Measurements from ENCODE around the gene DCUN1D3.
"Not testable (repeated sequence)": the region's sequence is repeated elsewhere in the genome, so short reads cannot be mapped to it uniquely, and the experiment has no call there.

The DCUN1D3 gene, protein sequence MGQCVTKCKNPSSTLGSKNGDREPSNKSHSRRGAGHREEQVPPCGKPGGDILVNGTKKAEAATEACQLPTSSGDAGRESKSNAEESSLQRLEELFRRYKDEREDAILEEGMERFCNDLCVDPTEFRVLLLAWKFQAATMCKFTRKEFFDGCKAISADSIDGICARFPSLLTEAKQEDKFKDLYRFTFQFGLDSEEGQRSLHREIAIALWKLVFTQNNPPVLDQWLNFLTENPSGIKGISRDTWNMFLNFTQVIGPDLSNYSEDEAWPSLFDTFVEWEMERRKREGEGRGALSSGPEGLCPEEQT

GRCh38 chr16:20900299-20901067 is at the start of gene DCUN1D3, which contains the start of gene LYRM1:
DCUN1D3 (minus strand) TSS chr16:20900358; CDS start chr16:20862538, 37,820 bp downstream.
LYRM1 (plus strand) TSS chr16:20900771; CDS start chr16:20915556, 14,785 bp downstream.
- peak; percentile 79 to 83 for DNase-seq

- no peak for DNase-seq
Observed at GRCh38 chr16:20949660-20950059, 49.5 kb upstream of the DCUN1D3 start.

GRCh38 chr16:20948444-20948843 is 48.3 kb upstream of the DCUN1D3 start:
- no peak for DNase-seq

DNA sequence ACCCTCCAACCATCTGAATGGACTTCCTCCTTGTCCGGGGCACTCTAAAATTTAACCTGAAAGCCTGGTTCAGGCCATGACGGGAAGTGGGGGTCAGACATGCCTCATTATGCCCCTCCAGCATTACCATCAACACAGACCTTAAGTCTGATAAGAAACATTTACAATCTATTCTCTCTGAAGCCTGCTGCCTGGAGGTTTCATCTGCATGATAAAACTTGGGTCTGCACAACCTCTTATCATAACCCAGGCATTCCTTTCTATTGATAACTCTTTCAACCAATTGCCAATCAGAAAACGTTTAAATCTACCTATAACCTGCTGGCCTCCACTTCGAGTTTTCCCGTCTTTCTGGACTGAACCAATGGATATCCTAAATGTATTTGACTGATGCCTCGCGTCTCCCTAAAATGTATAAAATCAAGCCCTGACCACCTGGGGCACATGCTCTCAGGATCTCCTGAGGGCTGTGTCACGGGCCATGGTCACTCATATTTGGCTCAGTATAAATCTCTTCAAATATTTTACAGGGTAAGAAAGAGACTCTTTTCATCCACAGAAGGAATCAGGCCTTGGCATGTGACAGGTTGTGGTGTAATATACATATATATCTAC is 46.0 kb upstream of the DCUN1D3 start:
- DNase-seq: no peak

DNA sequence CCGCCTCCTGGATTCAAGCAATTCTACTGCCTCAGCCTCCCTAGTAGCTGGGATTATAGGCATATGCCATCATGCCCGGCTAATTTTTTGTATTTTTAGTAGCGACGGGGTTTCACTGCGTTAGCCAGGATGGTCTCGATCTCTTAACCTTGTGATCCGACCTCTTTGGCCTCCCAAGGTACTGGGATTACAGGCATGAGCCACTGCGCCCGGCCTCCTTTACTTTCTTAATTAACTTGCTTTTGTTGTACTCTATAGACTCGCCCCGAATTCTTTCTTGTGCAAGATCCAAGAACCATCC is 45.4 kb upstream of the DCUN1D3 start:
- DNase-seq: not testable (repeated sequence)

GRCh38 chr16:20944861-20945574 is 44.9 kb upstream of the DCUN1D3 start:
- DNase-seq: no peak

DNA sequence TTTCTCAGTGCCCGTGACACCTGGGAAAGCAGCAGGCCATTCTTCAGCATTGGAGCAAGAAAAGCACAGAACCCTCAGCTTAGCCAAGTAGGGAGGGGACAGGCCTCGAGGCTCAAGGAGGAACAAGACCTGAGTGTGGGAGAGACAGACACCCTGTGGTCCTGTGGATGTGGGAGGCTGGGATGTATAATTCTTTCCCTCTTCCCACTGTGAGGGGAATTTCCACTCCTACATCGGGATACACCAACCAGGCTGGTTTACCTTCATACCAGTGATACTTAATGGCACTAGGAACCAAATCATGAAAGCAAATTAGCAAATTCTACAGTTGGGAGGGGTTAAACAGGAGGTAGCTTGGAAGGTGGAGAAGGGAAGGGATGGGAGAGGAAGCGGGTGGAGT is 42.1 kb upstream of the DCUN1D3 start:
- DNase-seq: no peak

- no peak for DNase-seq
Observed at GRCh38 chr16:20941636-20941926, 41.4 kb upstream of the DCUN1D3 start.

- peak; percentile 30 to 35 for DNase-seq
Observed at GRCh38 chr16:20940871-20941635, 40.9 kb upstream of the DCUN1D3 start.

- DNase-seq: no peak
Observed at GRCh38 chr16:20939611-20940010, 39.5 kb upstream of the DCUN1D3 start.

GRCh38 chr16:20938426-20938825 is 38.3 kb upstream of the DCUN1D3 start:
- no peak for DNase-seq

- no peak for DNase-seq
Observed at GRCh38 chr16:20937736-20938135, 37.6 kb upstream of the DCUN1D3 start.

- no peak for DNase-seq
Observed at GRCh38 chr16:20933589-20933988, 33.4 kb upstream of the DCUN1D3 start.

DNA sequence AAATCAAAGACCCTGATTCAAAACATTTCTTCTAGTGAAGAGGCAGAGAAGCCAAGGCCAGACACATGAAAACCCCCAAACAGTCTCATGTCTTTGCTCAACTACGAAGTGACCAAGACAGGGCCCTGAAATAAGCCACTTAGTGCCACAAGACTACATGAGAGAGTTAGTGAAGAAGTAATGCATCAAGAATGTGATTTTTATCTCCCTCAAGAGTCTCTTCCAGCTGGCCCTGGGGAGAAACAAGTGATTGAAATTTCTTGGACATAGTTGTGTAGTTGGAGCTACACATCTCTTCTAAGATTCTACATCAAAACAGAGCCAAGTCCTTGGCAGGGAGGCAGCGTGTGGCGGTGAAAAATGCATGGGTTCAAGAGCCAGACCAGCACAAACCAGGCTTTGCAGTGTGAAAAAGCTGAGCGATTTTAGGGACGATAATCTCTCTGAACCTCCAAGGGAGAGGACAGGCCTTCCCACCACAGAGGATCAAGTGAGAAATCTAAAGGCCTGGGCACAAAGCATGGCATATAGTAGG is 31.0 kb upstream of the DCUN1D3 start:
- DNase-seq: no peak

GRCh38 chr16:20930365-20930690 is 30.2 kb upstream of the DCUN1D3 start:
- DNase-seq: no peak

- not testable (repeated sequence) for DNase-seq
Observed at GRCh38 chr16:20929676-20930364, 29.7 kb upstream of the DCUN1D3 start.

GRCh38 chr16:20928774-20929411 is 28.7 kb upstream of the DCUN1D3 start:
- no peak for DNase-seq

GRCh38 chr16:20925751-20926150 is 25.6 kb upstream of the DCUN1D3 start:
- DNase-seq: no peak

DNA sequence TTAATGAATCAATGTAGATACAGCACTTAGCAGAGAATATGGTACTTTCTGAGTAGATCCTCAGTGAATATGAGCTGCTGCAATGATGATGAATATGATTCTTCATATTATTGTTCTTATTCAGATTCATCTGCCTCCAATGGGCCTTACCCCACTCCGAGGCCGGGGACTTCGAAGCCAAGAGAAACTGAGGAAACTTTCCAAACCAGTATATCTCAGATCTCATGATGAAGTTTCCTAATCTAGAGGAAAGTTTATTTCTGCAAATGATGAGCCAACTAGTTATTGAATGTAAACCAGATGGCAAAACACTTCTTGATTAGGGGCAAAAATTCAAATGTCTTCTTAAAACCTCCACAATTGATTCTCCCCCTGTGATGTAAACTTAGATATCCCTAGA is 23.7 kb upstream of the DCUN1D3 start:
- no peak for DNase-seq

- DNase-seq: no peak
Observed at GRCh38 chr16:20920799-20921198, 20.6 kb upstream of the DCUN1D3 start.

- no peak for DNase-seq
Observed at GRCh38 chr16:20920091-20920490, 19.9 kb upstream of the DCUN1D3 start.
